Measurements from ENCODE around the gene RAP2C. TPM values are rescaled to one million over a fixed set of nuclear protein-coding genes. Genes with fewer than 3 reads are reported as not detected.

Gene RAP2C
- total and polyA plus RNA-seq, 9 donors, result 9.1 to 21.8 (median 17.8) TPM

- Histone ChIP-seq H3K9me3 (peaks cover 0 to 4% of the 10 kb centered on the region in 2 donors), H3K4me1 (ENCODE audit: insufficient read depth) (no peaks in the 10 kb centered on the region), H3K4me3 (no peak overlapping the region), H3K27me3 (no peaks in the 10 kb centered on the region), H3K36me3 (no peaks in the 10 kb centered on the region), H3K27ac (no peak overlapping the region)
- DNase-seq, result no peak
- TF ChIP-seq POLR2A (IDR thresholded peaks at IDR 0.05), result no peak
- TF ChIP-seq EP300 (IDR thresholded peaks at IDR 0.05), result no peak
- TF ChIP-seq CTCF (IDR thresholded peaks at IDR 0.05), result no peak
- WGBS, 3 donors, result 49 to 58% (median 57%) methylated on average over 4 of the region's 4 CpGs
- intact Hi-C loops (cut with DNase I), result no loop called here
Measured at GRCh38 chrX:132153166-132153565, 66.1 kb downstream of the RAP2C start.

Other genes starting within 250 kb of the RAP2C start
- 10 to 100 TPM in 1 of 7 donors, 1 to 10 TPM in 6; 2.5 to 11.6 (median 3.2) TPM for gene STK26, start 196.1 kb downstream of the RAP2C start, total RNA-seq
- 1 to 10 TPM; 1.9 to 5.1 TPM for gene STK26, start 196.1 kb downstream of the RAP2C start, polyA plus RNA-seq
- under 1 TPM in 2 of 7 donors, not detected in 5; 0.30 to 0.34 TPM for gene FRMD7, start 91.4 kb downstream of the RAP2C start, total RNA-seq
- under 1 TPM; 0.02 to 0.37 TPM for gene FRMD7, start 91.4 kb downstream of the RAP2C start, polyA plus RNA-seq